Measurements from ENCODE around the gene NABP1. TPM values are rescaled to one million over a fixed set of nuclear protein-coding genes. Genes with fewer than 3 reads are reported as not detected.

NABP1 gene
- total RNA-seq, 1 experiment from 2014 or later = 5.8 TPM

- no peak for TF ChIP-seq ZNF121 (CRISPR knock-in tag; IDR thresholded peaks at IDR 0.05)
- TF ChIP-seq HMGA2 (CRISPR knock-in tag; IDR thresholded peaks at IDR 0.05) = no peak
- no peak for TF ChIP-seq ETV6 (CRISPR knock-in tag; IDR thresholded peaks at IDR 0.05)
- TF ChIP-seq ZNF423 (CRISPR knock-in tag; IDR thresholded peaks at IDR 0.05) = no peak
These were observed 23.8 kb downstream of the NABP1 start (continued) for GRCh38 chr2:191701696-191702095.

DNA sequence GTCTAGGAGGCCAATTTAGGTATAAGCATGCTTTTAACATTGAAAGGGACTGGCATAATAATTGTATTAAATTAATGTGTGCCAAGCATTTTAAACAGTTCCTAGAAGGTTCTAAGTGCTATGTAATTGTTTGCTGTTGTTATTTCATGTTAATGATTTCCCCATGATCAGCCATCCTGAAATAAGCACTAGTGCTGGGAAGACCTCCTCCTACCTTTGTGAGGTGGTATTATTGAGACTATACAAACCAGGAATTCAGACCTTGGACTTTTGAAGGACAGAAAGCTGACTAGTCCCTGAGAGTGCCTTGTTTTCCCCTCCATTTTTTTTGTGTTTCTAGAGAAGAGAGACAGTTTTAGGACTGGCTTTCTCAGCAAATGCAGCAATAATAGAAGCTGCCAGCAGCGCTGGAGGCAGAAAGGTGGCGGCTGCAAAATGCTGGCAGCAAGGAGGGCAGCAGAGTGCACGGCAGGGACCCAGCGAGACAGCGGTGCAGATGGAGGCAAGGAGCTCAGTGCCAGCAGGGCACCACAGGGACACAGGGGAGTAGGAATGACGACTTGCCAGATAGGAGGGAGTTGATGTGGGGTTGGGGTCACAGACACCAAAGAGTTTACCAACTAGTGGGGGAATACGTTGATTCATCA lies 25.3 kb downstream of the NABP1 start:
- no peak for TF ChIP-seq ARID4B (CRISPR knock-in tag; IDR thresholded peaks at IDR 0.05; ENCODE audit: borderline replicate concordance)
- TF ChIP-seq ESRRA (CRISPR knock-in tag; IDR thresholded peaks at IDR 0.05; ENCODE audit: borderline replicate concordance) = no peak
- TF ChIP-seq ZNF416 (CRISPR knock-in tag; IDR thresholded peaks at IDR 0.05) = no peak
- no peak for TF ChIP-seq ZNF232 (CRISPR knock-in tag; IDR thresholded peaks at IDR 0.05)
- Mint-ChIP-seq H3K4me1 (peaks cover 14% of the 10 kb centered on the region), H3K9me3 (peaks cover 17% of the 10 kb centered on the region), H3K4me3 (no peak overlapping the region), H3K36me3 (0 out of 2 replicates have a peak, but pooled peaks cover 3% of the 10 kb centered on the region), H3K27me3 (ENCODE audit: low read depth) (no peaks in the 10 kb centered on the region), H3K27ac (no peak overlapping the region)
- no peak for ATAC-seq
- CTCF ChIA-PET = no interaction called here
- no peak for DNase-seq (ENCODE audit: low spot score)
- POLR2A ChIA-PET = interaction anchor here (0.6 kb wide), 1 partner anchor 88 kb away, joined by 3 read pairs; no protein-coding TSS in a partner anchor

GRCh38 chr2:191705084-191705483 lies 27.1 kb downstream of the NABP1 start:
- Mint-ChIP-seq H3K4me3 (no peak overlapping the region), H3K27ac (no peak overlapping the region), H3K4me1 (peaks cover 14% of the 10 kb centered on the region), H3K36me3 (no peaks in the 10 kb centered on the region), H3K27me3 (ENCODE audit: low read depth) (no peaks in the 10 kb centered on the region), H3K9me3 (peaks cover 12% of the 10 kb centered on the region)
- CTCF ChIA-PET = interaction anchor here (0.6 kb wide), 1 partner anchor 166 kb away, joined by 4 read pairs; no protein-coding TSS in a partner anchor
- ATAC-seq (no peak), DNase-seq (ENCODE audit: low spot score) (no peak)
- no peak for TF ChIP-seq ZNF532 (CRISPR knock-in tag; IDR thresholded peaks at IDR 0.05; ENCODE audit: borderline replicate concordance)
- POLR2A ChIA-PET = no interaction called here

GRCh38 chr2:191705701-191706100 lies 27.8 kb downstream of the NABP1 start:
- no peaks in the 10 kb centered on the region for H3K36me3 Mint-ChIP-seq
- peaks cover 8% of the 10 kb centered on the region for H3K9me3 Mint-ChIP-seq
- H3K27me3 Mint-ChIP-seq (ENCODE audit: low read depth) = no peaks in the 10 kb centered on the region
- ChIA-PET CTCF (interaction anchor here (0.6 kb wide), 1 partner anchor 165 kb away, joined by 4 read pairs; no protein-coding TSS in a partner anchor), POLR2A (no interaction called here)
- ATAC-seq = no peak
- H3K4me1 Mint-ChIP-seq = peaks cover 14% of the 10 kb centered on the region
- no peak overlapping the region for H3K27ac Mint-ChIP-seq
- no peak for DNase-seq (ENCODE audit: low spot score)
- no peak overlapping the region for H3K4me3 Mint-ChIP-seq
- TF ChIP-seq JAZF1 (CRISPR knock-in tag; IDR thresholded peaks at IDR 0.05) = no peak
- no peak for TF ChIP-seq MYBL2 (CRISPR knock-in tag; IDR thresholded peaks at IDR 0.05)
- TF ChIP-seq GABPB1 (CRISPR knock-in tag; IDR thresholded peaks at IDR 0.05) = no peak
- TF ChIP-seq, protein P1, sequence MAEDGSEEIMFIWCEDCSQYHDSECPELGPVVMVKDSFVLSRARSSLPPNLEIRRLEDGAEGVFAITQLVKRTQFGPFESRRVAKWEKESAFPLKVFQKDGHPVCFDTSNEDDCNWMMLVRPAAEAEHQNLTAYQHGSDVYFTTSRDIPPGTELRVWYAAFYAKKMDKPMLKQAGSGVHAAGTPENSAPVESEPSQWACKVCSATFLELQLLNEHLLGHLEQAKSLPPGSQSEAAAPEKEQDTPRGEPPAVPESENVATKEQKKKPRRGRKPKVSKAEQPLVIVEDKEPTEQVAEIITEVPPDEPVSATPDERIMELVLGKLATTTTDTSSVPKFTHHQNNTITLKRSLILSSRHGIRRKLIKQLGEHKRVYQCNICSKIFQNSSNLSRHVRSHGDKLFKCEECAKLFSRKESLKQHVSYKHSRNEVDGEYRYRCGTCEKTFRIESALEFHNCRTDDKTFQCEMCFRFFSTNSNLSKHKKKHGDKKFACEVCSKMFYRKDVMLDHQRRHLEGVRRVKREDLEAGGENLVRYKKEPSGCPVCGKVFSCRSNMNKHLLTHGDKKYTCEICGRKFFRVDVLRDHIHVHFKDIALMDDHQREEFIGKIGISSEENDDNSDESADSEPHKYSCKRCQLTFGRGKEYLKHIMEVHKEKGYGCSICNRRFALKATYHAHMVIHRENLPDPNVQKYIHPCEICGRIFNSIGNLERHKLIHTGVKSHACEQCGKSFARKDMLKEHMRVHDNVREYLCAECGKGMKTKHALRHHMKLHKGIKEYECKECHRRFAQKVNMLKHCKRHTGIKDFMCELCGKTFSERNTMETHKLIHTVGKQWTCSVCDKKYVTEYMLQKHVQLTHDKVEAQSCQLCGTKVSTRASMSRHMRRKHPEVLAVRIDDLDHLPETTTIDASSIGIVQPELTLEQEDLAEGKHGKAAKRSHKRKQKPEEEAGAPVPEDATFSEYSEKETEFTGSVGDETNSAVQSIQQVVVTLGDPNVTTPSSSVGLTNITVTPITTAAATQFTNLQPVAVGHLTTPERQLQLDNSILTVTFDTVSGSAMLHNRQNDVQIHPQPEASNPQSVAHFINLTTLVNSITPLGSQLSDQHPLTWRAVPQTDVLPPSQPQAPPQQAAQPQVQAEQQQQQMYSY (CRISPR knock-in tag; IDR thresholded peaks at IDR 0.05) = no peak
- no peak for TF ChIP-seq FOXK1 (CRISPR knock-in tag; IDR thresholded peaks at IDR 0.05)
- TF ChIP-seq ESRRA (CRISPR knock-in tag; IDR thresholded peaks at IDR 0.05; ENCODE audit: borderline replicate concordance) = no peak
- no peak for TF ChIP-seq CTCF (IDR thresholded peaks at IDR 0.05)

Data from WTC11 (cell line).